Activated B cell treated with CpG ODN at 0.5 μM for 24 hours (primary cell): ENCODE data around the gene TIMM13. TPM values are rescaled to one million over a fixed set of nuclear protein-coding genes. Genes with fewer than 3 reads are reported as not detected.
"Not testable (repeated sequence)": the region's sequence is repeated elsewhere in the genome, so short reads cannot be mapped to it uniquely, and the experiment has no call there.

Source experiments
- ATAC-seq: fragments of 200-7000 bp; cut with Tn5 transposase; one replicate; pipeline ENCODE4 v1.10.0; 2021; ENCODE audit warnings: low read depth, mild to moderate bottlenecking, moderate library complexity
- CTCF ChIA-PET: fragments of 350-600 bp; sonication (Branson Sonifier 250); formaldehyde crosslinking; loops from one replicate; lab custom pipeline; 2021; ENCODE audit warnings: antibody characterized with exemption; lab: Charles Lee
- POLR2A ChIA-PET: fragments of 350-600 bp; sonication (Branson Sonifier 250); formaldehyde crosslinking; loops from one replicate; lab custom pipeline; 2021; ENCODE audit warnings: antibody characterized with exemption; lab: Charles Lee
- DNase-seq: peaks from one replicate; pipeline ENCODE4 v3.0.0; 2022
- H3K27ac Mint-ChIP-seq: one replicate; pipeline ENCODE4 v1.8.0; 2020; ENCODE audit warnings: mixed read lengths
- H3K27me3 Mint-ChIP-seq: one replicate; pipeline ENCODE4 v1.8.0; 2021; ENCODE audit warnings: mixed read lengths
- H3K36me3 Mint-ChIP-seq: one replicate; pipeline ENCODE4 v1.8.0; 2021; ENCODE audit warnings: low read depth, mixed read lengths
- H3K4me1 Mint-ChIP-seq: one replicate; pipeline ENCODE4 v1.8.0; 2021; ENCODE audit warnings: mixed read lengths
- H3K4me3 Mint-ChIP-seq: one replicate; pipeline ENCODE4 v1.8.0; 2020; ENCODE audit warnings: mild to moderate bottlenecking, mixed read lengths
- H3K9me3 Mint-ChIP-seq: one replicate; pipeline ENCODE4 v1.8.0; 2020; ENCODE audit warnings: mixed read lengths
- CTCF ChIP-seq: fragments of 200-600 bp; IDR thresholded peaks from one replicate; pipeline ENCODE4 v1.8.0; 2022; ENCODE audit warnings: antibody characterized with exemption, mild to moderate bottlenecking
- intact Hi-C: fragments of 100-400 bp; cut with micrococcal nuclease; formaldehyde crosslinking; loops from one replicate; pipeline ENCODE4 v1.15.1; 2024
- total RNA-seq: library from RNA; stranded (reverse); gene quantifications from 2 replicates; pipeline ENCODE4 v1.2.3, GENCODE V29; 2022

TIMM13 gene
- total RNA-seq, 1 donor from 2014 or later, result 63.9 TPM

GRCh38 chr19:2462635-2463421, 35.4 kb upstream of the TIMM13 start:
- no peak overlapping the region for H3K27ac Mint-ChIP-seq
- ChIA-PET POLR2A (interaction anchor here (0.6 to 1.8 kb wide), 9 partner anchors 13 to 897 kb away, joined by 3 to 13 read pairs (median 5); partner anchors contain the start of genes GADD45B and TIMM13), CTCF (interaction anchor here (0.7 to 0.8 kb wide), 2 partner anchors 70 to 149 kb away, joined by 3 read pairs; no protein-coding TSS in a partner anchor)
- H3K9me3 Mint-ChIP-seq, result no peaks in the 10 kb centered on the region
- no peak for TF ChIP-seq CTCF
- peaks cover 8% of the 10 kb centered on the region for H3K4me1 Mint-ChIP-seq
- DNase-seq (no peak), ATAC-seq (no peak)
- H3K36me3 Mint-ChIP-seq, result no peaks in the 10 kb centered on the region
- intact Hi-C loops, result no loop called here
- H3K4me3 Mint-ChIP-seq, result no peak overlapping the region
- no peaks in the 10 kb centered on the region for H3K27me3 Mint-ChIP-seq

GRCh38 chr19:2461751-2462634, 34.6 kb upstream of the TIMM13 start:
- intact Hi-C loops, result no loop called here
- no peak for TF ChIP-seq CTCF
- ATAC-seq (peak; percentile 86), DNase-seq (peak; percentile 57)
- CTCF ChIA-PET, result interaction anchor here (0.8 kb wide), 1 partner anchor 149 kb away, joined by 3 read pairs; no protein-coding TSS in a partner anchor
- H3K36me3 Mint-ChIP-seq, result no peaks in the 10 kb centered on the region
- no peak overlapping the region for H3K27ac Mint-ChIP-seq
- H3K27me3 Mint-ChIP-seq, result no peaks in the 10 kb centered on the region
- H3K9me3 Mint-ChIP-seq, result no peaks in the 10 kb centered on the region
- POLR2A ChIA-PET, result interaction anchor here (0.5 to 1.8 kb wide), 7 partner anchors 8 to 898 kb away, joined by 3 to 13 read pairs (median 6); partner anchors contain the start of gene GADD45B
- H3K4me1 Mint-ChIP-seq, result peaks cover 10% of the 10 kb centered on the region
- peak overlapping the region; percentile 82 for H3K4me3 Mint-ChIP-seq

GRCh38 chr19:2460245-2460644, 32.9 kb upstream of the TIMM13 start:
- H3K4me3 Mint-ChIP-seq, result peak overlapping the region; percentile 1
- H3K9me3 Mint-ChIP-seq, result no peaks in the 10 kb centered on the region
- POLR2A ChIA-PET, result no interaction called here
- no peak overlapping the region for H3K27ac Mint-ChIP-seq
- no peak for TF ChIP-seq CTCF
- CTCF ChIA-PET, result no interaction called here
- intact Hi-C loops, result no loop called here
- DNase-seq, result no peak
- no peak for ATAC-seq
- no peaks in the 10 kb centered on the region for H3K36me3 Mint-ChIP-seq
- H3K4me1 Mint-ChIP-seq, result peaks cover 13% of the 10 kb centered on the region
- H3K27me3 Mint-ChIP-seq, result no peaks in the 10 kb centered on the region

GRCh38 chr19:2458776-2459175, 31.4 kb upstream of the TIMM13 start:
- CTCF ChIA-PET, DNase-seq, H3K4me3 Mint-ChIP-seq, H3K27ac Mint-ChIP-seq, H3K36me3 Mint-ChIP-seq, ATAC-seq, H3K9me3 Mint-ChIP-seq, H3K27me3 Mint-ChIP-seq: not testable (repeated sequence)
- POLR2A ChIA-PET, result interaction anchor here (0.6 to 0.7 kb wide), 2 partner anchors 43 to 159 kb away, joined by 3 read pairs; no protein-coding TSS in a partner anchor
- intact Hi-C loops, result loop anchor here (5.0 kb wide), 1 partner anchor 286 kb away; no protein-coding TSS in a partner anchor
- H3K4me1 Mint-ChIP-seq, result peaks cover 25% of the 10 kb centered on the region

GRCh38 chr19:2458054-2458453, 30.7 kb upstream of the TIMM13 start:
- ChIA-PET CTCF (no interaction called here), POLR2A (interaction anchor here (0.7 kb wide), 1 partner anchor 372 kb away, joined by 5 read pairs; no protein-coding TSS in a partner anchor)
- Mint-ChIP-seq H3K36me3 (no peaks in the 10 kb centered on the region), H3K27me3 (no peaks in the 10 kb centered on the region), H3K9me3 (no peaks in the 10 kb centered on the region), H3K27ac (no peak overlapping the region), H3K4me1 (peaks cover 30% of the 10 kb centered on the region), H3K4me3 (no peak overlapping the region)
- no peak for DNase-seq
- no peak for TF ChIP-seq CTCF
- intact Hi-C loops, result loop anchor here (5.0 kb wide), 1 partner anchor 286 kb away; no protein-coding TSS in a partner anchor
- no peak for ATAC-seq
